ENCODE results near the gene INSL3. TPM values are rescaled to one million over a fixed set of nuclear protein-coding genes. Genes with fewer than 3 reads are reported as not detected.

INSL3 gene
- total RNA-seq, 1 experiment from 2014 or later = 0.57 TPM

GRCh38 chr19:17863520-17864182 is 42.3 kb upstream of the INSL3 start:
- no peak for ATAC-seq
- Histone ChIP-seq H3K9me3 (ENCODE audit: control insufficient read depth, insufficient read depth, low read depth, low read length) (no peaks in the 10 kb centered on the region), H3K27ac (ENCODE audit: low read length) (peak overlapping the region; percentile 51; the same call in 1 of the 2 replicates), H3K4me1 (ENCODE audit: control insufficient read depth, insufficient read depth, low read length) (peaks cover 29% of the 10 kb centered on the region), H3K4me3 (ENCODE audit: low read depth in 2 of 2, low read length in 2 of 2) (no peak overlapping the region), H3K27me3 (ENCODE audit: control insufficient read depth, insufficient read depth, low read length) (no peaks in the 10 kb centered on the region), H3K36me3 (ENCODE audit: control insufficient read depth, insufficient read depth, low read length) (peaks cover 17% of the 10 kb centered on the region)
- ChIA-PET CTCF (interaction anchor here (1.0 kb wide), 1 partner anchor 69 kb away, joined by 3 read pairs; the partner anchor contains the start of gene CCDC124), POLR2A (interaction anchor here (0.6 kb wide), 1 partner anchor 35 kb away, joined by 13 read pairs; no protein-coding TSS in a partner anchor)
- TF ChIP-seq TCF7L2 (IDR thresholded peaks at IDR 0.05; ENCODE audit: low read depth, low read length) = no peak
- TF ChIP-seq CTCF (IDR thresholded peaks at IDR 0.05) = no peak
- TF ChIP-seq REST (IDR thresholded peaks at IDR 0.05; ENCODE audit: insufficient read depth in 1 of 2, low read depth in 2 of 2, low read length in 1 of 2) = no peak
- TF ChIP-seq SIN3A (IDR thresholded peaks at IDR 0.05; ENCODE audit: borderline replicate concordance, insufficient read depth, low read depth, low read length) = no peak
- TF ChIP-seq POLR2AphosphoS5 (IDR thresholded peaks at IDR 0.05; ENCODE audit: low read depth, low read length) = no peak
- no TSS peak for BruUV-seq (replicated peaks)
- in situ Hi-C loops (cut with HindIII; ENCODE audit: low pct_unique_long_range_greater_than_20kb, low sequenced_read_pairs) = no loop called here
- no peak for DNase-seq (ENCODE audit: low read depth, low spot score)
- intact Hi-C loops (cut with micrococcal nuclease; ENCODE audit: unreplicated experiment) = no loop called here

GRCh38 chr19:17862711-17863519 is 41.6 kb upstream of the INSL3 start:
- DNase-seq (ENCODE audit: low read depth, low spot score) = no peak
- Histone ChIP-seq H3K27me3 (ENCODE audit: control insufficient read depth, insufficient read depth, low read length) (no peaks in the 10 kb centered on the region), H3K36me3 (ENCODE audit: control insufficient read depth, insufficient read depth, low read length) (peaks cover 17% of the 10 kb centered on the region), H3K4me1 (ENCODE audit: control insufficient read depth, insufficient read depth, low read length) (peaks cover 29% of the 10 kb centered on the region), H3K9me3 (ENCODE audit: control insufficient read depth, insufficient read depth, low read depth, low read length) (no peaks in the 10 kb centered on the region), H3K27ac (ENCODE audit: low read length) (peak overlapping the region; percentile 98), H3K4me3 (ENCODE audit: low read depth in 2 of 2, low read length in 2 of 2) (no peak overlapping the region)
- no peak for ATAC-seq
- ChIA-PET POLR2A (interaction anchor here (0.6 kb wide), 1 partner anchor 36 kb away, joined by 13 read pairs; no protein-coding TSS in a partner anchor), CTCF (interaction anchor here (1.0 kb wide), 1 partner anchor 70 kb away, joined by 3 read pairs; the partner anchor contains the start of gene CCDC124)
- in situ Hi-C loops (cut with HindIII; ENCODE audit: low pct_unique_long_range_greater_than_20kb, low sequenced_read_pairs) = no loop called here
- BruUV-seq (replicated peaks) = no TSS peak
- TF ChIP-seq POLR2AphosphoS5 (IDR thresholded peaks at IDR 0.05; ENCODE audit: low read depth, low read length) (no peak), REST (IDR thresholded peaks at IDR 0.05; ENCODE audit: insufficient read depth in 1 of 2, low read depth in 2 of 2, low read length in 1 of 2) (no peak), SIN3A (IDR thresholded peaks at IDR 0.05; ENCODE audit: borderline replicate concordance, insufficient read depth, low read depth, low read length) (no peak), CTCF (IDR thresholded peaks at IDR 0.05) (no peak), TCF7L2 (IDR thresholded peaks at IDR 0.05; ENCODE audit: low read depth, low read length) (no peak)
- intact Hi-C loops (cut with micrococcal nuclease; ENCODE audit: unreplicated experiment) = no loop called here
